NB4 (cell line): ENCODE measurements around the gene TULP4.

Experiments
- CTCF ChIP-seq: IDR thresholded peaks from one replicate; pipeline ENCODE4 v1.5.1; 2012; ENCODE audit warnings: low read depth, low read length
- MAX ChIP-seq: IDR thresholded peaks from 2 replicates; pipeline ENCODE4 v1.6.1; 2011; ENCODE audit warnings: low read depth, low read length
- POLR2A ChIP-seq: IDR thresholded peaks from 2 replicates; pipeline ENCODE4 v1.6.1; 2011; ENCODE audit warnings: mild to moderate bottlenecking; ENCODE audit not compliant: insufficient read length; ENCODE audit errors: extremely low read depth

GRCh38 chr6:158507174-158507573 lies 194.9 kb downstream of the TULP4 start:
- no peak for TF ChIP-seq CTCF
- no peak for TF ChIP-seq POLR2A
- TF ChIP-seq MAX, result no peak
